HG03045 (cell line): Measurements from ENCODE around the gene THNSL1.
"Not testable (repeated sequence)": the region's sequence is repeated elsewhere in the genome, so short reads cannot be mapped to it uniquely, and the experiment has no call there.

Experiments
- ATAC-seq: cut with Tn5 transposase; IDR thresholded peaks from one replicate; pipeline ENCODE4 v1.9.1; 2021; ENCODE audit warnings: mild to moderate bottlenecking, moderate library complexity; ENCODE audit not compliant: unreplicated experiment

THNSL1 gene

DNA sequence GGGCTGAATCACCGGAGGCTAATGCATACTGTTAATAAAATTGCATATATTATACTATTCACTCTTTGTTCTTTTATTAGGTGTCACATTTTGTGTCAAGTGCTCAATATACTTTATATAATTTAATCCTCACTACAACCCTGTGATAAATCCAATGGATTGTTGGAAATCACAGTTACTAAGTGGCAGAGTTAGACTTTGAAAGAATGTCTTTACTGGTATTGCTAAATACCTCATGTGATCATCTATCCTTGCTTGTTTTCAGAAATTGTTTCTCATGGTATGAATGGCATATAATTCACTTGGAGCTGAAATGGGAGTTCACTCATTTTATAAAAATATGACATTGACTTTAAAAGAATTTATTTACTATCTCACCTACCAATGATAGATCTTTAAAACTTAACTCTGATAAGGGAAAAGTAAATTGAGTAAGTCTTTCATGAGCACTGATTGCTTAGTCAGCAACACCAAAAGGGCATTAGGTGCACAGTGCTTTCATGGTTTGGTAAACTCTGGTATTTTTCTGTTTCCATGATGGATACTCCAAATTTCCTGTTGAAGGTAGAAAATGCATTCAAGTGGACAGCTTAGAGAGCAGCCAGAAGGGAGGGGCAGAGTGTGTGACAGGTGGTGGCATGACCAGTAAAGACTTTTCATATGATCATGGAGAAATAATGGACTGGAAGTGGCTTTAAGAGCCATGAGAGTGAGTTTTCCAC is 23.0 kb upstream of the THNSL1 start:
- ATAC-seq = no peak

GRCh38 chr10:24995072-24995471 is 21.3 kb upstream of the THNSL1 start:
- ATAC-seq = no peak

- ATAC-seq = no peak
Measured at GRCh38 chr10:24998044-24998443, 18.4 kb upstream of the THNSL1 start.

- not testable (repeated sequence) for ATAC-seq
Measured at GRCh38 chr10:25011591-25011990, 4.8 kb upstream of the THNSL1 start.

- no peak for ATAC-seq
Measured at GRCh38 chr10:25014579-25014978, 1.8 kb upstream of the THNSL1 start.

GRCh38 chr10:25015828-25016375 is 510 bp upstream of the THNSL1 start, which contains the start of gene ENKUR:
Gene ENKUR, minus strand, starts transcription at chr10:25016158. Its CDS starts 222 bp downstream, at chr10:25015936.
- ATAC-seq = peak; percentile 60

DNA sequence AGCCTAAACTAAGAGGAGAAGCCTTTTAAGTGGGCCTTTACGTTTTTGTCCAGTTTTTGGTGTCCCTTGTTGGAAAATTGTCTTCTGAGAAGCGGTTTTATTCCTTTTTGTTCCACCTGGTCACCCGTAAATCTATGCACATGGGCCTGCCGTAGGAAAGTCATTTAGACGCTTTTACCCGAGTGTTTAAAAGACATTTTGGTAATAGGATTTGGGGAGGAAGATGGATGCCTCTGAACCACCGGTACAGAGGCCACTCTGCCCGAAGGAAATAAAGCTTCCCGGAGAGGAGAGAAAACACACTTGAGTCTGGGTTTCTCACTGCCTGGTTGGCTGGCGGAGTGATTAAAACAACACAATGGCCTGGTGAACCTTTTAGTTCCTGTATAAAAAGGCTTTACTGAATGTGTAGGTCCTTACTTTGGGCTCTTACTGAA is 760 bp downstream of the THNSL1 start:
- peak; percentile 0 for ATAC-seq

GRCh38 chr10:25017661-25018060 is 1.2 kb downstream of the THNSL1 start:
- ATAC-seq = no peak

DNA sequence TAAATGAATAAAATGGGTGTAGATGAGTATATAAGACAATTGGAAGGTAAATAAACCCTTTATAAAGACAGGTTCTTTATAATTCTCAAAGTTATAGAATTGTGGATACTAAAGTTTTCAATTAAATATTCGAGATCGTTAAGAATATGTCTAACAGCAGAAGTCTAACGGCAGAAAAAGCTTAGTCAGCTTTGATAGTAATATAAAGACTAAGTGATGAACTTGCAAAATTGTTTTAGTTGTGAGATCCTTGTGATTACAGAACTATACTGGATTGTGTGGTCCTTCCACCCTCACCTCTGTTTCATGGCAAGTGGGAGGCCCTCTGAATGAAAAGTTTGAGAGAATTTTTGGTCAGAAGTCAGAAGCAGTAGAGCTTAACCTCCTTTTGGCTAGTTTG is 2.3 kb downstream of the THNSL1 start:
- no peak for ATAC-seq

DNA sequence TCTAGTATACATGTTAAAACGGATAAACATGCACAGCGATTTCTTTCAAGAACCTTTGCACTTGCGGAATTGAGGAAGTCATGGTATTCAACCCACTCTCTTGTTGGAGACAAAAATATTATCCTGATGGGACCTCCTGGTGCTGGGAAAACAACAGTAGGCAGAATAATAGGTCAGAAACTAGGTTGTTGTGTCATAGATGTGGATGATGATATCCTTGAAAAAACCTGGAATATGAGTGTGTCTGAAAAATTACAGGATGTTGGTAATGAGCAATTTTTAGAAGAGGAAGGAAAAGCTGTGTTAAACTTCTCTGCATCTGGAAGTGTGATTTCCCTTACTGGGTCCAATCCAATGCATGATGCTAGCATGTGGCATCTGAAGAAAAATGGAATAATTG is 6.9 kb downstream of the THNSL1 start:
- no peak for ATAC-seq

DNA sequence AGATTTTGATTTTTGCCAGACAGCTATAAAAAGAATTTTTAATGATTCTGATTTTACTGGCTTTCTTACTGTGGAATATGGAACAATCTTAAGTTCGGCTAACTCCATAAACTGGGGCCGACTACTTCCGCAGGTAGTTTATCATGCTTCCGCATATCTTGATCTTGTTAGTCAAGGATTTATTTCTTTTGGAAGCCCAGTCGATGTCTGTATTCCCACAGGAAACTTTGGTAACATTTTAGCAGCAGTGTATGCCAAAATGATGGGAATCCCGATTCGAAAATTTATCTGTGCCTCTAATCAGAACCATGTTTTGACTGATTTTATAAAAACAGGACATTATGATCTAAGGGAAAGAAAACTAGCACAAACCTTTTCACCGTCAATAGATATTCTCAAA is 8.1 kb downstream of the THNSL1 start:
- no peak for ATAC-seq

GRCh38 chr10:25026463-25026862 is 10.1 kb downstream of the THNSL1 start:
- ATAC-seq = no peak

- no peak for ATAC-seq
Measured at GRCh38 chr10:25028711-25029110, 12.3 kb downstream of the THNSL1 start.

DNA sequence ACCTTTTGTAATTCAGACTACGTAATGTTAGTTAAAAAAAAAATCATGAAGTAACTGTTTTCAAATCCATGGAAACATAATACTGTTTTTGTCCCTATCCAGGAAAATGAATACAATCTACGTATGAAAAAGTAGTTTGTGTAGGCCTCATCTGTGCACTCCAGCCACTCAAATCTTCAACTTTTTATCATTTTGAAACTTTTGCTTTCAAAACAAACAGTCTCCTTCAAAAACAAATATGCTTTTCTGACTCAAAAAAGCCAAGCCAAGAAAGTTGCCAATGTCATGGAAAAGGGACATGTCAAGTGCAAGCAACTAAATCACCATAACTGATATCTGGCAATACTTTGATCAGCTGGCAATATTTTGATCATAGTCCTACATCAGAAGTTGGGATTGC is 13.1 kb downstream of the THNSL1 start:
- no peak for ATAC-seq

GRCh38 chr10:25036381-25036780 is 20.0 kb downstream of the THNSL1 start:
- no peak for ATAC-seq

DNA sequence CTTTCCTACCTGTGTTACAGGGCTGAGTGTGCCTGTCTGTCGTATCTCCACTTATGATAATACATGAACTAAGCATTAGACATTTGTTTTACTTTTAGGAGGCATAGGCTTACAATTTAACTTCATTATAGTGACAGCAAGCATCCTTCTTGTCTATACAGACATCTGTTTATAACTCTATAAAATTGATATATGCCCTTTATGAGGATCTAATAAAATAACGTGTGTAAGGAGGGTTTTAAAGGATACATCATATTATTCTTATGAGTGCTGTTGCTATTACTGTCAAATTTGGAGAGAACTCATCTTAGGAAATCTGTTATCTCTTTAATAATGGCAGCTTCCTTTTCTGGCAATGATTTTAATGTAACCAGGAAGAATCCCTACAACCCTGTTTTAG is 21.9 kb downstream of the THNSL1 start:
- ATAC-seq = no peak

DNA sequence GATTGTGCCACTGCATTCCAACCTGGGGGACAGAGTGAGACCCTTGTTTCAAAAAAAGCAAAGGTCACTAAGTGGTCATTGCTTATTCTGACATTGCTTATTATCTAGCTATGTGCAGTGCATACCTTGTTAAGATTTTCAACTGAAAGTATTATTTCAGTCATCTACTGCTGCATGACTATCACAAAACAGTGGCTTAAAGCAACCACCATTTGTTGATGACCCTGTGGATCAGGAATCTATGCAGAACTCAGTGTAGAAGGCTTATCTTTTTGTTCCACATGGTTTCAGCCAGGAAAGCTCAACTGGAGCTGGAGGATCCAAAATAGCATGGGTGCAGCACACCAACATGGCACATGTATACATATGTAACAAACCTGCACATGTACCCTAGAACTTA is 23.1 kb downstream of the THNSL1 start:
- ATAC-seq = no peak

- ATAC-seq = no peak
Measured at GRCh38 chr10:25046641-25047040, 30.2 kb downstream of the THNSL1 start.

GRCh38 chr10:25047088-25047487 is 30.7 kb downstream of the THNSL1 start:
- ATAC-seq = no peak

DNA sequence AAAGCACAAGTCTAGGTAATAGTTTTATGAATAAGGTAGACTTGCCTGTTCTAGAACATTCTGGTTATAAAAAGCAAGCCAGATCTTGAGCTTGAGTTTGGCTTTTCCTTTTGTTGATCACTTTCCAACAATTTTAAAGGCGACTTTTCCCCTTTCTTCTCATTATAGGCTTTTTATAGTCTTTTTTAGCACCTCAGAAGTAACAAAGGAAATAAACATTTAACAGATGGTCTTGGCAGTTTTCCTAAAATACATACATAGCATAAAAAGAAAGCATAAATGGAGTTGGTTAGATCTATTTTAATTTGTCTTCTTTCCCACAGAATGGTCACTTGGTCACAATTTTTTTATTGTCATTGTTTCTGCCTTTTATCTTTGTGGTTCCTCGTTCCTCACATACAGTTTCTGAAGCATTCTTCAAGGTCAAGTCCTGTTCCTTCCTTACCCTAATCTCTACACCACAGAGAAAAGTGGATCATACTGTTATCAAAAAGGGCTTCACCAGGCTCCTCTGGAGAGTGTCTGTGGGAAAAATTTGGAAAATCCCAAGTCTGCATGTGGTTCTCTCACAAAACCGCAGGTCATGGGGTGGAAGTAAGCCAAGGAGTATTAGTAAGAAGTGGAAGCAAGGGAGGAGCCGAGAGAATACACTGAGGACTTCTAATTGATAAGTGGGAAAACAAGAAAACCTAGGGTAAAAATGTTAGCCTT is 31.3 kb downstream of the THNSL1 start:
- no peak for ATAC-seq

DNA sequence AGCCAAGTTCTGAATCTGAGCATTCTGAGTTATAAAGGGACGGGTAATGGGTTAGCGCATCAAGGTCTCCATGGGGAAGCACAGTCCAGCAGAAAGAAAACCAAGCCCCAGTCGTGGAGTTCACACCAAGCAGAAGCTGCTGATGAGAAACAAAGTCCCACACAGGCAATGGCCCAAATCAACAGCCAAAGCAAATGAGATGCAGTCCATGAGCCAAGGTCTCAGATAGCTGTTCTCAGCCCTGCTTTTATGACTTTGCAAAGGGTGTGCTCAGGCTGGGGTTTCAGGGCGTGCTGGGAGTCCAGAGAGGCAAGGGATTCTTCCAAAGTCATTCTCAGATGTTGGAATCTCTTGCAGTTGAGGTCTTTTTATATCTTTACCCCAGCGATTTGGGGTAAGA is 32.0 kb downstream of the THNSL1 start:
- no peak for ATAC-seq

DNA sequence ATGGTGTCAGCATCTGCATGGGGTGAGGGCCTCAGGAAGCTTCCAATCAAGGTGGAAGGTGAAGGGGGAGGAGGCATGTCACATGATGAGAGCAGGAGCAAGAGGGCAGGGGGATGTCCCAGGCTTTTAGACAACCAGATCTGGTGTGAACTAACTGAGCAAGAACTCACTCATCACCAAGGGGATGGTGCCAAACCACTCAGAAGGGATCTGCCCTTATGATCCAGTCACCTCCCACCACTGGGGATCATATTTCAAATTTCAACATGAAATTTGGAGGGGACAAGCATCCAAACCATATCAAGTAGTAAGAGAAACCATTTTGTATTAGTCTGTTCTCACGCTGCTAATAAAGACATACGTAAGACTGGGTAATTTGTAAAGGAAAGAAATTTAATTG is 33.6 kb downstream of the THNSL1 start:
- no peak for ATAC-seq
